ENCODE measurements around the gene SHC1.

SHC1 gene

DNA sequence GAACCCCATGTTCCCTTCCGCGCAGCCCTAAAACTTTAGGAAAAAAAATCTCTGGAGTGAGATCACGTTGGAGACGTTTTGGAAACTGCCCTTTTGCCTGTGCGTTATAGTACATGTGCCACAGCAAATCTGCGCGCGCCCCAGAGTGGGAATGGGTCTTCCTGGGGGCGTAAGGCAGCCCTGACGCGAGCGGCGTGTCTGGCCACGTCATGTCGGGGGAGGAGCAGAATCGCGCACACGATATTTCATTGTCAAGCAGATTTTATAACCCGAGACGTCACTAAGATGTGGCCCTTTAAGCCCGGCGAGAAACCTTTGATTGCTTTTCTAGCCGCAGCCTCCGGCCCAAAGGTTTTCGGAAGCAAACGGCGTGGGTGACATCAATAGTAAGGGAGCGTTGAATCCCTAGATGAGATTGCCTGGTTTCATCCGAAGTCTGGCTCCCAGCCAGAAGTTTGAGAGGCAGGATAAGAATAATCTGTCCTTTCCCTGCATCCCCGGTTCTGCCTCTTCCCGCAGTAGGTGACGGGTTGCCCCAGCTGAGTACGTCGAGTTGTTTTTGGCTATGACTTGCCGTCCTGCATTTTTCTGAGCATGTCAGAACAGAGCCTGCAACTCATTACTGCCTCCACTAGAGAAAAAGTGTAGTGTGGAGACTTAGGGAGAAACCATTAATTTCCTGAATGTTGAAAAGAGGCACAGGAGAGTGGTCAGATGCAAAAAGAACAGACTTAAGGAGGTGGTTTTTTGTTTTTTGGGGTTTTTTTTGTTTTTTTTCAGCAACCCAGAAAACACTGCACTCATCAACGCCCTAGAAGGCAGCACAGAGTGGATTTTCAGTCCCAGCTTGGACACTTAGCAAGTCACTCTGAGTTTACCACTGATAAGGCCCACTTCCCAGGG, 33.2 kb downstream of the SHC1 start:
- TF ChIP-seq, protein P1, sequence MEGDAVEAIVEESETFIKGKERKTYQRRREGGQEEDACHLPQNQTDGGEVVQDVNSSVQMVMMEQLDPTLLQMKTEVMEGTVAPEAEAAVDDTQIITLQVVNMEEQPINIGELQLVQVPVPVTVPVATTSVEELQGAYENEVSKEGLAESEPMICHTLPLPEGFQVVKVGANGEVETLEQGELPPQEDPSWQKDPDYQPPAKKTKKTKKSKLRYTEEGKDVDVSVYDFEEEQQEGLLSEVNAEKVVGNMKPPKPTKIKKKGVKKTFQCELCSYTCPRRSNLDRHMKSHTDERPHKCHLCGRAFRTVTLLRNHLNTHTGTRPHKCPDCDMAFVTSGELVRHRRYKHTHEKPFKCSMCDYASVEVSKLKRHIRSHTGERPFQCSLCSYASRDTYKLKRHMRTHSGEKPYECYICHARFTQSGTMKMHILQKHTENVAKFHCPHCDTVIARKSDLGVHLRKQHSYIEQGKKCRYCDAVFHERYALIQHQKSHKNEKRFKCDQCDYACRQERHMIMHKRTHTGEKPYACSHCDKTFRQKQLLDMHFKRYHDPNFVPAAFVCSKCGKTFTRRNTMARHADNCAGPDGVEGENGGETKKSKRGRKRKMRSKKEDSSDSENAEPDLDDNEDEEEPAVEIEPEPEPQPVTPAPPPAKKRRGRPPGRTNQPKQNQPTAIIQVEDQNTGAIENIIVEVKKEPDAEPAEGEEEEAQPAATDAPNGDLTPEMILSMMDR (conservative IDR thresholded peaks at IDR 0.05; ENCODE audit: low read length): peak; percentile 44

GRCh38 chr1:154936555-154937084, 33.9 kb downstream of the SHC1 start, which contains the start of gene PMVK:
Gene PMVK, minus strand, starts transcription at chr1:154936719. Its CDS starts 34 bp downstream, at chr1:154936685.
- TF ChIP-seq, protein P1 (conservative IDR thresholded peaks at IDR 0.05; ENCODE audit: low read length): peak; percentile 33
- peak; percentile 96 for DNase-seq (ENCODE audit: low read depth)

More for the DNA sequence above, 33.2 kb downstream of the SHC1 start:
- H3K4me3 ChIP-seq (ENCODE audit: low read length): peak overlapping the region; percentile 99
- DNase-seq (ENCODE audit: low read depth): peak; percentile 96

GRCh38 chr1:154935749-154936554, 34.6 kb downstream of the SHC1 start:
- no peak for DNase-seq (ENCODE audit: low read depth)
- peak overlapping the region; percentile 99 for H3K4me3 ChIP-seq (ENCODE audit: low read length)
- TF ChIP-seq, protein P1 (conservative IDR thresholded peaks at IDR 0.05; ENCODE audit: low read length): no peak

More at GRCh38 chr1:154936555-154937084, 33.9 kb downstream of the SHC1 start, which contains the start of gene PMVK:
- H3K4me3 ChIP-seq (ENCODE audit: low read length): peak within 1 kb of the TSS; percentile 99

- TF ChIP-seq, protein P1 (conservative IDR thresholded peaks at IDR 0.05; ENCODE audit: low read length): no peak
- no peak for DNase-seq (ENCODE audit: low read depth)
- no peak overlapping the region for H3K4me3 ChIP-seq (ENCODE audit: low read length)
Observed at GRCh38 chr1:154934358-154934948, 36.1 kb downstream of the SHC1 start.

DNA sequence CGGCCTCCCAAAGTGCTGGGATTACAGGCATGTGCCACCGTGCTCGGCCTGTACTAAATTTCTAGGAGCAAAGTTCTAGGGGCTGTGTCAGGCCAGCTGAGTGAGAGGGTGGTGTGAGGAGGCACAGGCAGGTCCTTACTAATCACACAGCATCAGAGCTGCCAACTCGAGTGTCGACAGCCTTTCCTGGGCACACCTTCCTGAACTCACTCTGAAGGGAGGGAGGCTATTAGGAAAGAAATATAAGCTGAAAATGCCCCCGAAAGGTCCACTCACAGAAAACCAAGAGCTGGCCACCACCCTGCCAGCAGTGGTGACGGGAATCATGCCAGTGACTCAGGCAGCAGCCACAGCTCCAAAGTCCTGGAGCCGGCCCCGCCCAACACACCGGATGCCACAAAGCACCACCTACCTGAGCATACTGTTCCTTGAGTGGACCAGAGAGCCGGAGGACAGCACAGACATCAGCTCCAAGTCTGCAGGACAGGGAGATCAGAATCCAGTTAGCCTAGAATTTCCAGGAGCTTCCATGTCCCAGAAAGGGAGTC, 38.5 kb downstream of the SHC1 start:
- H3K4me3 ChIP-seq (ENCODE audit: low read length): no peak overlapping the region
- DNase-seq (ENCODE audit: low read depth): no peak
- TF ChIP-seq, protein P1 (conservative IDR thresholded peaks at IDR 0.05; ENCODE audit: low read length): no peak

DNA sequence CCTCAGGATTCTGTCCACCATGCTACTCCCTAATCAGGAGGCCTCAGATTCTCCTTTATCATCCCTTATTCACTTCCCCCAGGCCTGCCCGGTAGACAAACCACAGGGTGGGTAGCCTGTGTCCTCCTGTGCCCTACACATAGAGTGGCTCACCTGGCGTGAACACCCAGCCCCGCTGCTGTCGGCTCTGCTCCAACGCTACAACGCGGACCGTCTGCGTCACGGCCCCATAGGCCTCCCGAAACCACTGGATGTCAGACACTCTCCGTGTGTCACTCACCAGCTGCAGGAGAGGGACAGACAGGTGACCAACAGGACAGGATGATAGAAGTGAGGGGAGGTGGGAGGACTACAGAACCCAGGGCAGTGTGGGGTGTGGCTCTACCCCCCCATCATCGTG, 44.3 kb downstream of the SHC1 start:
- no peak for DNase-seq (ENCODE audit: low read depth)
- no peak overlapping the region for H3K4me3 ChIP-seq (ENCODE audit: low read length)
- TF ChIP-seq, protein P1 (conservative IDR thresholded peaks at IDR 0.05; ENCODE audit: low read length): no peak

All from AG10803 (cell line).